MM.1S (cell line): ENCODE measurements around the gene PNLIP.

ENCODE experiments used
- EZH2 ChIP-seq: fragments of 300-600 bp; sonication (generic); optimal IDR thresholded peaks from 2 replicates; pipeline ENCODE3; 2017; ENCODE audit warnings: low read depth, mild to moderate bottlenecking, antibody characterized with exemption, low read length, mixed read lengths
- EZH2phosphoT487 ChIP-seq: fragments of 300-600 bp; sonication (generic); IDR thresholded peaks from 2 replicates; pipeline ENCODE4 v1.6.1; 2018; ENCODE audit warnings: antibody characterized with exemption, low read length
- TF ChIP-seq, protein P1 (sequence below): fragments of 300-600 bp; sonication (generic); IDR thresholded peaks from 2 replicates; pipeline ENCODE4 v1.5.1; 2016; ENCODE audit warnings: antibody characterized with exemption, low read length, mixed read lengths

GRCh38 chr10:116593139-116593740 lies 47.5 kb downstream of the PNLIP start:
- TF ChIP-seq, protein P1, sequence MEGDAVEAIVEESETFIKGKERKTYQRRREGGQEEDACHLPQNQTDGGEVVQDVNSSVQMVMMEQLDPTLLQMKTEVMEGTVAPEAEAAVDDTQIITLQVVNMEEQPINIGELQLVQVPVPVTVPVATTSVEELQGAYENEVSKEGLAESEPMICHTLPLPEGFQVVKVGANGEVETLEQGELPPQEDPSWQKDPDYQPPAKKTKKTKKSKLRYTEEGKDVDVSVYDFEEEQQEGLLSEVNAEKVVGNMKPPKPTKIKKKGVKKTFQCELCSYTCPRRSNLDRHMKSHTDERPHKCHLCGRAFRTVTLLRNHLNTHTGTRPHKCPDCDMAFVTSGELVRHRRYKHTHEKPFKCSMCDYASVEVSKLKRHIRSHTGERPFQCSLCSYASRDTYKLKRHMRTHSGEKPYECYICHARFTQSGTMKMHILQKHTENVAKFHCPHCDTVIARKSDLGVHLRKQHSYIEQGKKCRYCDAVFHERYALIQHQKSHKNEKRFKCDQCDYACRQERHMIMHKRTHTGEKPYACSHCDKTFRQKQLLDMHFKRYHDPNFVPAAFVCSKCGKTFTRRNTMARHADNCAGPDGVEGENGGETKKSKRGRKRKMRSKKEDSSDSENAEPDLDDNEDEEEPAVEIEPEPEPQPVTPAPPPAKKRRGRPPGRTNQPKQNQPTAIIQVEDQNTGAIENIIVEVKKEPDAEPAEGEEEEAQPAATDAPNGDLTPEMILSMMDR, result no peak
- TF ChIP-seq EZH2 (no peak), EZH2phosphoT487 (no peak)
